Tibial artery (tissue), 4 donors: ENCODE measurements around the gene MFN1.
A peak's percentile ranks its signal among the peaks of the same experiment; 100 is the strongest.

Source experiments
- DNase-seq, 2 donors: peaks; one replicate each; pipeline ENCODE4 v3.0.0-alpha.2; 2019
- H3K27ac ChIP-seq, 2 donors: fragments of 200-600 bp; sonication (generic) in 1 of 2; 1 replicate in 1 of 2; 2 replicates in 1 of 2; pipeline ENCODE4 v1.5.1; 2018 to 2019; ENCODE audit warnings: mild to moderate bottlenecking in 1 of 2
- H3K27me3 ChIP-seq, 2 donors: fragments of 200-600 bp; sonication (generic) in 1 of 2; one replicate each; pipeline versions ENCODE4 v1.5.1 to v1.6.0; 2016 to 2019
- H3K36me3 ChIP-seq, 3 donors: fragments of 200-600 bp; sonication (generic) in 2 of 3; one replicate each; pipeline ENCODE4 v1.5.1; 2016 to 2019; ENCODE audit warnings: mild to moderate bottlenecking in 2 of 3
- H3K4me1 ChIP-seq, 4 donors: fragments of 200-600 bp; sonication (generic) in 2 of 4; 1 replicate in 3 of 4; 2 replicates in 1 of 4; pipeline ENCODE4 v1.5.1; 2016 to 2019
- H3K4me3 ChIP-seq, 2 donors: fragments of 200-600 bp; sonication (generic) in 1 of 2; 1 replicate in 1 of 2; 2 replicates in 1 of 2; pipeline ENCODE4 v1.5.1; 2018 to 2019; ENCODE audit warnings: mild to moderate bottlenecking in 2 of 2
- H3K9me3 ChIP-seq, 3 donors: fragments of 200-600 bp; sonication (generic) in 1 of 3; one replicate each; pipeline ENCODE4 v1.5.1; 2016 to 2019
- CTCF ChIP-seq, 2 experiments: fragments of 200-600 bp in 1 of 2; fragments of 450-650 bp in 1 of 2; IDR thresholded peaks; one replicate each; pipeline ENCODE4 v1.5.1; 2017 to 2019; ENCODE audit warnings: antibody characterized with exemption in 2 of 2, mild to moderate bottlenecking in 1 of 2, moderate library complexity in 1 of 2
- intact Hi-C: fragments of 100-400 bp; cut with DNase I; formaldehyde crosslinking; loops from one replicate; pipeline ENCODE4 v1.15.0; 2023; ENCODE audit warnings: low total_unique reads

Gene MFN1

DNA sequence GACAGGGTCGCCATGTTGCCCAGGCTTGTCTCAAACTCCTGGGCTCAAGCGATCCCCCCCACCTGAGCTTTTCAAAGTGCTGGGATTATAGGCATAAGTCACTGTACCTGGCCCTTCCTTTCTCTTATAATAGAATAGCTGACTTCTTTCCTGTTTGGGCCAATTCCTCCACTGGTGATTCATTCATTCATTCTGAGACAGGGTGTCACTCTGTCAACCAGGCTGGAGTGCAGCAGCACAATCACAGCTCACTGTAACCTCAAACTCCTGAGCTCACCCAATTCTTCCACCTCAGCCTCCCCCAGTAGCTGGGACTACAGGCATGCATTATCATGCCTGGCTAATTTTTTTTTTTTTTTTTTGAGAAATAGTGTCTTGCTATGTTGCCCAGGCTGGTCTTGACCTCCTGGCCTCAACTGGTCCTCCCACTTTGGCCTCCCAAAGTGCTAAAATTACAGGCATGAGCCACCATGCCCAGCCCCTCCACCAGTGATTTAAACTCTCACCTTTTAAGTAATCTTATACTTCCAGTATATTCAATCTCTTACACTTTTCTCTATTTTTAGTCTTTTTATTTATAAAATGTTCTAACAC is 82.9 kb downstream of the MFN1 start:
- H3K4me3 ChIP-seq, result no peak overlapping the region
- TF ChIP-seq CTCF (IDR thresholded peaks at IDR 0.05), result no peak
- H3K27ac ChIP-seq, result no peak overlapping the region
- no peaks in the 10 kb centered on the region for H3K27me3 ChIP-seq
- intact Hi-C loops, result no loop called here
- no peaks in the 10 kb centered on the region for H3K9me3 ChIP-seq
- no peak for DNase-seq
- H3K36me3 ChIP-seq, result peaks cover 0 to 4% (median 3%) of the 10 kb centered on the region in 3 donors
- H3K4me1 ChIP-seq, result peaks cover 0 to 52% (median 13%) of the 10 kb centered on the region in 4 donors

DNA sequence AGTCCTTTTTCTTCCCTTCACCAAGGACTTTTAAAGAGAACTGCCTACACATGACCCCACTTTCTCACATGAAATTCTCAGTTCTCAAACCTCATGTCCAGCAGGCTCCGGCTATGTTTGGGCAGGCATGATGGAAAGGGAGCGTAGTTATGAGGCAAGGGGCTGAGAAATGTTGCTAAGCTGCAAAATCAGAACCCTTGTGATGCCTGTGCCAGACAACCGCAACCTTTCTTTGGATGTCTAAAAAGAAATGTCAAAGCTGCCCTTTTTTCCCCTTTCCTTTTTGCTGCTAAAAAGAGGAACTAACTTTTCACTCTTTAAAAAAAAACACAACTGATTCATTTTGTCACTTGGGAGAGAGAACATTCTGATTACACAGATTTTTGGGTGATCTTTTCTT is 84.5 kb downstream of the MFN1 start:
- peak overlapping the region in 1 of 2 donors; percentile 14 for H3K27ac ChIP-seq
- DNase-seq, result peak in 1 of 2 donors; percentile 33
- H3K4me1 ChIP-seq, result peaks cover 0 to 60% (median 13%) of the 10 kb centered on the region in 4 donors

GRCh38 chr3:179432451-179432850 is 84.9 kb downstream of the MFN1 start:
- no peaks in the 10 kb centered on the region for H3K36me3 ChIP-seq
- peak overlapping the region in 1 of 2 donors; percentile 14 for H3K27ac ChIP-seq
- H3K4me3 ChIP-seq, result no peak overlapping the region
- H3K4me1 ChIP-seq, result peaks cover 0 to 63% (median 13%) of the 10 kb centered on the region in 4 donors
- H3K27me3 ChIP-seq, result no peaks in the 10 kb centered on the region
- TF ChIP-seq CTCF (IDR thresholded peaks at IDR 0.05), result no peak
- DNase-seq, result no peak
- no peaks in the 10 kb centered on the region for H3K9me3 ChIP-seq
- intact Hi-C loops, result no loop called here

More for the DNA sequence above, 84.5 kb downstream of the MFN1 start:
- no peaks in the 10 kb centered on the region for H3K27me3 ChIP-seq
- intact Hi-C loops, result no loop called here
- H3K9me3 ChIP-seq, result no peaks in the 10 kb centered on the region
- H3K36me3 ChIP-seq, result no peaks in the 10 kb centered on the region
- H3K4me3 ChIP-seq, result no peak overlapping the region
- TF ChIP-seq CTCF (IDR thresholded peaks at IDR 0.05), result no peak

DNA sequence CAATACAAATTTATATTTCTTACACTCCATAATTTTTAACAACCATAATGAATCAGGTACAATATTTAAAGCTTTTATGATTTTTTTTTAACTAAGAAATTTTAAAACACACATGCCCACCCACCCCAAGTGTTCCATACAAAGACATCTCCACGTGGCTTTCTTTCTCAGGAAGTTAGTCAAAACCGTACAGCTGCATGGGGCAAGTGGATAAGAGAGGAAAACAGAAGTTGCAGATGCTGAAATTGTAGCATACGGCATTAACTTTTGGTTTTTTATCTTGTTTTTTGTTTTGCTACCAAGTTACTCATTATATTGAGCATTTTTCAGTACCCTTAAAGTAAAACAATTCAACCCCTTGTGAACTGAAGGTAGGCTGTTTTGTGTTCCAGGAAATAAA is 89.0 kb downstream of the MFN1 start:
- Histone ChIP-seq H3K27ac (no peak overlapping the region), H3K4me3 (no peak overlapping the region), H3K4me1 (peaks cover 0 to 61% (median 10%) of the 10 kb centered on the region in 4 donors), H3K27me3 (no peaks in the 10 kb centered on the region), H3K36me3 (no peaks in the 10 kb centered on the region), H3K9me3 (no peaks in the 10 kb centered on the region)
- no peak for DNase-seq
- no peak for TF ChIP-seq CTCF (IDR thresholded peaks at IDR 0.05)
- intact Hi-C loops, result no loop called here

- Histone ChIP-seq H3K36me3 (no peaks in the 10 kb centered on the region), H3K4me3 (no peak overlapping the region), H3K27me3 (no peaks in the 10 kb centered on the region), H3K4me1 (peaks cover 0 to 37% (median 0%) of the 10 kb centered on the region in 4 donors), H3K9me3 (no peaks in the 10 kb centered on the region), H3K27ac (no peak overlapping the region)
- intact Hi-C loops, result no loop called here
- DNase-seq, result no peak
- TF ChIP-seq CTCF (IDR thresholded peaks at IDR 0.05), result no peak
Measured at GRCh38 chr3:179438841-179439240, 91.3 kb downstream of the MFN1 start.
